Psoas muscle (tissue), 8 donors: Measurements from ENCODE around the gene CPEB2. TPM values are rescaled to one million over a fixed set of nuclear protein-coding genes. Genes with fewer than 3 reads are reported as not detected.

ENCODE experiments used
- ATAC-seq, 4 donors: fragments of 200-7000 bp; cut with Tn5 transposase; one replicate each; pipeline ENCODE4 v1.9.1; 2020; ENCODE audit warnings: moderate library complexity in 3 of 4, mild to moderate bottlenecking in 2 of 4
- DNase-seq, 2 donors: peaks; one replicate each; pipeline ENCODE4 v3.0.0-alpha.2; 2020
- H3K27ac ChIP-seq: fragments of 200-600 bp; one replicate; pipeline ENCODE4 v1.8.0; 2022
- H3K27me3 ChIP-seq, 3 donors: fragments of 200-600 bp in 1 of 3; one replicate each; pipeline versions ENCODE4 v1.6.1 to v1.8.0; 2013 to 2022; ENCODE audit warnings: low read length in 2 of 3, mild to moderate bottlenecking in 2 of 3, moderate library complexity in 1 of 3; ENCODE audit not compliant: insufficient read depth in 3 of 3
- H3K36me3 ChIP-seq, 2 donors: fragments of 200-600 bp in 1 of 2; one replicate each; pipeline versions ENCODE4 v1.6.1 to v1.8.0; 2013 to 2022; ENCODE audit warnings: low read depth in 1 of 2, mild to moderate bottlenecking in 1 of 2, moderate library complexity in 1 of 2; ENCODE audit not compliant: insufficient read depth in 1 of 2
- H3K4me1 ChIP-seq: fragments of 200-600 bp; one replicate; pipeline ENCODE4 v1.8.0; 2022
- H3K4me3 ChIP-seq: fragments of 200-600 bp; one replicate; pipeline ENCODE4 v1.8.0; 2022; ENCODE audit warnings: mild to moderate bottlenecking
- H3K9me3 ChIP-seq: fragments of 200-600 bp; one replicate; pipeline ENCODE4 v1.8.0; 2022
- CTCF ChIP-seq: fragments of 200-600 bp; IDR thresholded peaks from one replicate; pipeline ENCODE4 v1.8.0; 2022; ENCODE audit warnings: antibody characterized with exemption
- WGBS, 3 donors: extraction: QIAGEN DNeasy Blood & Tissue Kit; methylation state at CpG; one replicate each; pipeline versions ENCODE4 v1.1.6 to v1.1.7; 2013; 5-methylcytosine and 5-hydroxymethylcytosine counted together
- intact Hi-C, 2 donors: fragments of 100-400 bp; cut with DNase I; formaldehyde crosslinking; loops; one replicate each; pipeline versions ENCODE4 v1.11.0 to v1.14.2; 2022
- polyA plus RNA-seq, 3 donors: library from polyadenylated mRNA; stranded (reverse); fragments of 200-250 nt; gene quantifications; one replicate each; pipeline ENCODE4 v1.2.3, GENCODE V29; 2013
- total RNA-seq, 4 donors: library from RNA; stranded (reverse); fragmentation: NEBNext Ultra II Directional in 2 of 4; extraction: Animal tissue kit (Norgen Biotek cat#: 25700) in 2 of 4; gene quantifications; one replicate each; pipeline versions ENCODE4 v1.2.1 to v1.2.4, GENCODE V29; 2021 to 2023
- donor health status: healthy with polysubstance abuse.
- donor health status: DM: no; HTN: no; CAD: no; lungs with moderate emphysema.
- donor health status: Bipolar disorder and iron deficiency.
- donor health status: healthy.
- donor health status: DM: yes; HTN: yes; CAD: no.
- donor health status: DM: no; HTN: no; CAD: no.
- donor health status: DM: no; HTN: no; CAD: no.
- donor health status: DM: yes; HTN: yes; CAD: no.

CPEB2 gene
- total and polyA plus RNA-seq, 7 donors, result 2.5 to 14.0 (median 6.0) TPM

- WGBS, 3 donors, result 81 to 90% (median 82%) methylated on average over 7 of the region's 7 CpGs
- no peaks in the 10 kb centered on the region for H3K27me3 ChIP-seq
- intact Hi-C loops, result no loop called here
- peaks cover 0 to 29% of the 10 kb centered on the region in 2 donors for H3K36me3 ChIP-seq
- H3K27ac ChIP-seq, result no peak overlapping the region
- no peak overlapping the region for H3K4me3 ChIP-seq
- ATAC-seq (no peak), DNase-seq (no peak)
- H3K4me1 ChIP-seq, result peaks cover 12% of the 10 kb centered on the region
- H3K9me3 ChIP-seq, result no peaks in the 10 kb centered on the region
- no peak for TF ChIP-seq CTCF
These were observed 18.4 kb downstream of the CPEB2 start for GRCh38 chr4:15020502-15021286.

- TF ChIP-seq CTCF, result no peak
- H3K27ac ChIP-seq, result no peak overlapping the region
- H3K27me3 ChIP-seq, result no peaks in the 10 kb centered on the region
- no peaks in the 10 kb centered on the region for H3K9me3 ChIP-seq
- no peak for DNase-seq
- H3K36me3 ChIP-seq, result peaks cover 0 to 23% of the 10 kb centered on the region in 2 donors
- H3K4me1 ChIP-seq, result peaks cover 12% of the 10 kb centered on the region
- 29 to 35% (median 31%) methylated on average over 2 of the region's 2 CpGs for WGBS, 3 donors
- ATAC-seq, result no peak
- intact Hi-C loops, result no loop called here
- no peak overlapping the region for H3K4me3 ChIP-seq
These were observed 19.0 kb downstream of the CPEB2 start for GRCh38 chr4:15021311-15021710.

- no peaks in the 10 kb centered on the region for H3K9me3 ChIP-seq
- WGBS, 3 donors, result 78 to 82% (median 79%) methylated on average over 2 of the region's 2 CpGs
- DNase-seq, result no peak
- no peaks in the 10 kb centered on the region for H3K27me3 ChIP-seq
- intact Hi-C loops, result no loop called here
- ATAC-seq, result no peak
- peaks cover 0 to 20% of the 10 kb centered on the region in 2 donors for H3K36me3 ChIP-seq
- no peak overlapping the region for H3K27ac ChIP-seq
- TF ChIP-seq CTCF, result no peak
- peaks cover 12% of the 10 kb centered on the region for H3K4me1 ChIP-seq
- no peak overlapping the region for H3K4me3 ChIP-seq
These were observed 19.7 kb downstream of the CPEB2 start for GRCh38 chr4:15021946-15022345.

- Histone ChIP-seq H3K27ac (no peak overlapping the region), H3K9me3 (no peaks in the 10 kb centered on the region), H3K4me3 (no peak overlapping the region), H3K36me3 (peaks cover 0 to 8% of the 10 kb centered on the region in 2 donors), H3K4me1 (peaks cover 12% of the 10 kb centered on the region), H3K27me3 (no peaks in the 10 kb centered on the region)
- intact Hi-C loops, result no loop called here
- WGBS, 3 donors, result 0% methylated on average over 1 of the region's 1 CpG
- ATAC-seq, result no peak
- no peak for DNase-seq
- TF ChIP-seq CTCF, result no peak
These were observed 22.1 kb downstream of the CPEB2 start for GRCh38 chr4:15024386-15024785.

GRCh38 chr4:15025693-15026092 lies 23.4 kb downstream of the CPEB2 start:
- H3K9me3 ChIP-seq, result no peaks in the 10 kb centered on the region
- H3K36me3 ChIP-seq, result no peaks in the 10 kb centered on the region
- H3K4me1 ChIP-seq, result peaks cover 12% of the 10 kb centered on the region
- intact Hi-C loops, result no loop called here
- TF ChIP-seq CTCF, result no peak
- DNase-seq (no peak), ATAC-seq (no peak)
- H3K27ac ChIP-seq, result no peak overlapping the region
- WGBS, 3 donors, result 77 to 89% (median 88%) methylated on average over 5 of the region's 5 CpGs
- no peaks in the 10 kb centered on the region for H3K27me3 ChIP-seq
- no peak overlapping the region for H3K4me3 ChIP-seq
